ENCODE measurements around the gene FBXW4.

The FBXW4 gene

GRCh38 chr10:101690461-101690860 is 4.5 kb downstream of the FBXW4 start:
- H3K27me3 ChIP-seq (ENCODE audit: insufficient read depth, low read length) = peaks cover 82% of the 10 kb centered on the region
- H3K9me3 ChIP-seq (ENCODE audit: low read length) = peaks cover 4% of the 10 kb centered on the region
- no peaks in the 10 kb centered on the region for H3K4me1 ChIP-seq (ENCODE audit: insufficient read depth, low read length)
- no peaks in the 10 kb centered on the region for H3K36me3 ChIP-seq (ENCODE audit: insufficient read depth, low read length)
- no peak overlapping the region for H2AFZ ChIP-seq (ENCODE audit: low read depth, low read length)
- H3K4me3 ChIP-seq (ENCODE audit: low read length) = no peak overlapping the region

GRCh38 chr10:101687071-101687658 is 7.8 kb downstream of the FBXW4 start:
- Histone ChIP-seq H3K4me1 (ENCODE audit: insufficient read depth, low read length) (no peaks in the 10 kb centered on the region), H3K9me3 (ENCODE audit: low read length) (peaks cover 2% of the 10 kb centered on the region), H3K27me3 (ENCODE audit: insufficient read depth, low read length) (peaks cover 66% of the 10 kb centered on the region), H3K36me3 (ENCODE audit: insufficient read depth, low read length) (no peaks in the 10 kb centered on the region), H3K4me3 (ENCODE audit: low read length) (no peak overlapping the region), H2AFZ (ENCODE audit: low read depth, low read length) (no peak overlapping the region)

GRCh38 chr10:101686133-101686925 is 8.6 kb downstream of the FBXW4 start:
- Histone ChIP-seq H3K4me1 (ENCODE audit: insufficient read depth, low read length) (no peaks in the 10 kb centered on the region), H3K27me3 (ENCODE audit: insufficient read depth, low read length) (peaks cover 67% of the 10 kb centered on the region), H2AFZ (ENCODE audit: low read depth, low read length) (no peak overlapping the region), H3K4me3 (ENCODE audit: low read length) (no peak overlapping the region), H3K9me3 (ENCODE audit: low read length) (peaks cover 2% of the 10 kb centered on the region), H3K36me3 (ENCODE audit: insufficient read depth, low read length) (no peaks in the 10 kb centered on the region)

GRCh38 chr10:101684782-101685181 is 10.2 kb downstream of the FBXW4 start:
- H3K27me3 ChIP-seq (ENCODE audit: insufficient read depth, low read length) = peaks cover 53% of the 10 kb centered on the region
- H3K9me3 ChIP-seq (ENCODE audit: low read length) = peaks cover 2% of the 10 kb centered on the region
- H3K4me3 ChIP-seq (ENCODE audit: low read length) = no peak overlapping the region
- H2AFZ ChIP-seq (ENCODE audit: low read depth, low read length) = no peak overlapping the region
- no peaks in the 10 kb centered on the region for H3K36me3 ChIP-seq (ENCODE audit: insufficient read depth, low read length)
- H3K4me1 ChIP-seq (ENCODE audit: insufficient read depth, low read length) = no peaks in the 10 kb centered on the region

- H3K27me3 ChIP-seq (ENCODE audit: insufficient read depth, low read length) = peaks cover 47% of the 10 kb centered on the region
- no peaks in the 10 kb centered on the region for H3K36me3 ChIP-seq (ENCODE audit: insufficient read depth, low read length)
- peaks cover 2% of the 10 kb centered on the region for H3K9me3 ChIP-seq (ENCODE audit: low read length)
- no peak overlapping the region for H3K4me3 ChIP-seq (ENCODE audit: low read length)
- no peaks in the 10 kb centered on the region for H3K4me1 ChIP-seq (ENCODE audit: insufficient read depth, low read length)
- no peak overlapping the region for H2AFZ ChIP-seq (ENCODE audit: low read depth, low read length)
These were observed 11.7 kb downstream of the FBXW4 start for GRCh38 chr10:101683276-101683675.

GRCh38 chr10:101682172-101682825 is 12.7 kb downstream of the FBXW4 start:
- no peaks in the 10 kb centered on the region for H3K36me3 ChIP-seq (ENCODE audit: insufficient read depth, low read length)
- peaks cover 42% of the 10 kb centered on the region for H3K27me3 ChIP-seq (ENCODE audit: insufficient read depth, low read length)
- H3K4me1 ChIP-seq (ENCODE audit: insufficient read depth, low read length) = no peaks in the 10 kb centered on the region
- no peak overlapping the region for H2AFZ ChIP-seq (ENCODE audit: low read depth, low read length)
- H3K9me3 ChIP-seq (ENCODE audit: low read length) = peaks cover 2% of the 10 kb centered on the region
- no peak overlapping the region for H3K4me3 ChIP-seq (ENCODE audit: low read length)

- peaks cover 8% of the 10 kb centered on the region for H3K9me3 ChIP-seq (ENCODE audit: low read length)
These were observed 18.4 kb downstream of the FBXW4 start for GRCh38 chr10:101676565-101676964.

GRCh38 chr10:101675115-101675514 is 19.9 kb downstream of the FBXW4 start:
- Histone ChIP-seq H3K27me3 (ENCODE audit: insufficient read depth, low read length) (peaks cover 54% of the 10 kb centered on the region), H3K36me3 (ENCODE audit: insufficient read depth, low read length) (no peaks in the 10 kb centered on the region), H3K4me3 (ENCODE audit: low read length) (no peak overlapping the region), H3K4me1 (ENCODE audit: insufficient read depth, low read length) (no peaks in the 10 kb centered on the region), H3K9me3 (ENCODE audit: low read length) (peaks cover 8% of the 10 kb centered on the region), H2AFZ (ENCODE audit: low read depth, low read length) (no peak overlapping the region)

More at GRCh38 chr10:101676565-101676964, 18.4 kb downstream of the FBXW4 start:
- no peak overlapping the region for H2AFZ ChIP-seq (ENCODE audit: low read depth, low read length)
- peaks cover 39% of the 10 kb centered on the region for H3K27me3 ChIP-seq (ENCODE audit: insufficient read depth, low read length)
- H3K4me1 ChIP-seq (ENCODE audit: insufficient read depth, low read length) = no peaks in the 10 kb centered on the region
- H3K36me3 ChIP-seq (ENCODE audit: insufficient read depth, low read length) = no peaks in the 10 kb centered on the region
- H3K4me3 ChIP-seq (ENCODE audit: low read length) = no peak overlapping the region

GRCh38 chr10:101672536-101672935 is 22.4 kb downstream of the FBXW4 start:
- Histone ChIP-seq H3K4me1 (ENCODE audit: insufficient read depth, low read length) (no peaks in the 10 kb centered on the region), H2AFZ (ENCODE audit: low read depth, low read length) (no peak overlapping the region), H3K36me3 (ENCODE audit: insufficient read depth, low read length) (no peaks in the 10 kb centered on the region), H3K4me3 (ENCODE audit: low read length) (no peak overlapping the region), H3K27me3 (ENCODE audit: insufficient read depth, low read length) (peaks cover 54% of the 10 kb centered on the region), H3K9me3 (ENCODE audit: low read length) (peaks cover 10% of the 10 kb centered on the region)

GRCh38 chr10:101671453-101671852 is 23.5 kb downstream of the FBXW4 start:
- no peaks in the 10 kb centered on the region for H3K4me1 ChIP-seq (ENCODE audit: insufficient read depth, low read length)
- H3K27me3 ChIP-seq (ENCODE audit: insufficient read depth, low read length) = peaks cover 57% of the 10 kb centered on the region
- H3K4me3 ChIP-seq (ENCODE audit: low read length) = no peak overlapping the region
- no peaks in the 10 kb centered on the region for H3K36me3 ChIP-seq (ENCODE audit: insufficient read depth, low read length)
- no peak overlapping the region for H2AFZ ChIP-seq (ENCODE audit: low read depth, low read length)
- peaks cover 7% of the 10 kb centered on the region for H3K9me3 ChIP-seq (ENCODE audit: low read length)

- Histone ChIP-seq H3K9me3 (ENCODE audit: low read length) (peaks cover 4% of the 10 kb centered on the region), H3K27me3 (ENCODE audit: insufficient read depth, low read length) (peaks cover 64% of the 10 kb centered on the region), H3K36me3 (ENCODE audit: insufficient read depth, low read length) (no peaks in the 10 kb centered on the region), H3K4me3 (ENCODE audit: low read length) (no peak overlapping the region), H3K4me1 (ENCODE audit: insufficient read depth, low read length) (no peaks in the 10 kb centered on the region), H2AFZ (ENCODE audit: low read depth, low read length) (no peak overlapping the region)
These were observed 24.3 kb downstream of the FBXW4 start for GRCh38 chr10:101670635-101671034.

GRCh38 chr10:101669181-101669580 is 25.8 kb downstream of the FBXW4 start:
- Histone ChIP-seq H3K36me3 (ENCODE audit: insufficient read depth, low read length) (no peaks in the 10 kb centered on the region), H3K4me3 (ENCODE audit: low read length) (no peak overlapping the region), H3K27me3 (ENCODE audit: insufficient read depth, low read length) (peaks cover 70% of the 10 kb centered on the region), H3K4me1 (ENCODE audit: insufficient read depth, low read length) (no peaks in the 10 kb centered on the region), H3K9me3 (ENCODE audit: low read length) (peaks cover 1% of the 10 kb centered on the region), H2AFZ (ENCODE audit: low read depth, low read length) (no peak overlapping the region)

GRCh38 chr10:101668566-101668965 is 26.4 kb downstream of the FBXW4 start:
- no peak overlapping the region for H2AFZ ChIP-seq (ENCODE audit: low read depth, low read length)
- H3K4me3 ChIP-seq (ENCODE audit: low read length) = no peak overlapping the region
- peaks cover 1% of the 10 kb centered on the region for H3K9me3 ChIP-seq (ENCODE audit: low read length)
- H3K36me3 ChIP-seq (ENCODE audit: insufficient read depth, low read length) = no peaks in the 10 kb centered on the region
- no peaks in the 10 kb centered on the region for H3K4me1 ChIP-seq (ENCODE audit: insufficient read depth, low read length)
- H3K27me3 ChIP-seq (ENCODE audit: insufficient read depth, low read length) = peaks cover 74% of the 10 kb centered on the region
